Embryonic facial prominence (tissue), 1 donor: Measurements from ENCODE around the gene HOXA6.

Experiments used
- DNase-seq: peaks from one replicate; pipeline ENCODE4 v3.0.0-alpha.2; 2016; ENCODE audit errors: extremely low spot score

Gene HOXA6

GRCh38 chr7:27173956-27174873 is 26.6 kb upstream of the HOXA6 start, which contains the start of gene HOXA10:
HOXA10 (minus strand) TSS chr7:27174320; CDS start chr7:27174306, 14 bp downstream.
- DNase-seq = no peak

DNA sequence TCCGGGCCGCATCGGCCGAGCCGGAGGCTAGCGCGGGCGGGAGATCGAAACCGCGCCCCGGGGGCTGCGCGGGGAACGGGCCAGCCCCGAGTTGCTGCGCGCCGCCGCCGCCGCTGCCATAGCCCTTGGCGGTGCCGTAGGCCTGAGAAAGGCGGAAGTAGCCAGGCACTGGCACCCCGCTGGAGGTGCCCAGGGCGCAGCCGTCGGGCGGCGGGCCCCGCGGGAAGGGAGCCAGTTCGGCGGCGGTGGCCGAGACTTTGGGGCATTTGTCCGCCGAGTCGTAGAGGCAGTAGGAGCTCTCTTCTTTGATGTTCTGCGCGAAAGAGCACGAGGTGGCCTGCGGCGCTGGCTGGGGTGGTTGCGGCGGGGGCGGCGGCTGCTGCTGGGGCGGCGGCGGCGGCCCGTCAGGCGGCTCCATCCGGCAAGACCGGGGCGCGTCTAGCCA is 26.0 kb upstream of the HOXA6 start:
- no peak for DNase-seq

GRCh38 chr7:27172823-27173510 is 25.4 kb upstream of the HOXA6 start:
- DNase-seq = no peak

DNA sequence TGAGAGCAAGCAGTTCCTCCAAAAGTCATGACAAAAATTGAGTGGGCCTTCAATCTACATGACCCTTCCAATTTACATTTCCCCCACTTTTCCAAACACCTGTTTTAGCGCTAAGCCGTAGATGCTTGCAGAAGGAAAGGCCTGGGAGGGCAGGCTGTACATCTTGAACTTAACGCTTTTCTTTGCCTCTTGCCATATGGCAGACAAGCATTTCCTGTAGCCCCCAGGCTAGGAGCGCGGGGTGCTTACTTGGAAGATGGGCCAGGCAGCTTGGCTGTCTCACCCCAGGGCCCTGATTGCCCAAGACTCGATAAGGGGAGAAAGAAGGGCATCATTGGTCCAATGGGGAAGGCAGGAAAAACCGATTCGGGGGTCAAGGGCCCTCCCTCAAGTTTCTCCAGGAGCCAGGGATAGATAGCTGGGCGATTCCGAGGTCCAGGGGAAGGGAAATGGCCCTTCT is 24.8 kb upstream of the HOXA6 start:
- no peak for DNase-seq

DNA sequence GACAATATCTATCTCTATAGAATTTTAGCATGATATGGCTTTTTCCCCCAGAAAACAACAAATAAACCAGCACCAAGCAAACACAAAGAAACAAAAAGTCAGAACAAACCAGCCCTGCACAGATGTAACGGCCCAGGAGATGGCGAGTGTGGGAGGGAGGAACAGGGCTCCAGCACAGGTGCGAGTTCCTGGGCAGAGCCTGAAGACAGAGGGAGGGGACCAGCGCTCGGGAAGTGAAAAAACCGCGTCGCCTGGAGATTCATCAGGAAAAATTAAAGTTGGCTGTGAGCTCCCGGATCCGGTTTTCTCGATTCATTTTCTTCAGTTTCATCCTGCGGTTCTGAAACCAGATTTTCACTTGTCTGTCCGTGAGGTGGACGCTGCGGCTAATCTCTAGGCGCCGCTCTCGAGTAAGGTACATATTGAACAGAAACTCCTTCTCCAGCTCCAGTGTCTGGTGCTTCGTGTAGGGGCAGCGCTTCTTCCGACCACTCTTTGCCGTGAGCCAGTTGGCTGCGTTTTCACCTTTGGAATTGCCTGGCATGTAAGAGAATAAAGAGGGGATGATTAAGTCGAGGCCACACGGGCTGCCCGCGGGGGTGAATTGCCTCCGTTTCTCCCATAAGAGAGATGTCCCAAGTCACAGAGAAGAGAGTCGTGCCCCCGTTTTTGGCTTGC is 24.2 kb upstream of the HOXA6 start:
- DNase-seq = no peak

GRCh38 chr7:27171325-27171636 is 23.7 kb upstream of the HOXA6 start:
- DNase-seq = no peak

DNA sequence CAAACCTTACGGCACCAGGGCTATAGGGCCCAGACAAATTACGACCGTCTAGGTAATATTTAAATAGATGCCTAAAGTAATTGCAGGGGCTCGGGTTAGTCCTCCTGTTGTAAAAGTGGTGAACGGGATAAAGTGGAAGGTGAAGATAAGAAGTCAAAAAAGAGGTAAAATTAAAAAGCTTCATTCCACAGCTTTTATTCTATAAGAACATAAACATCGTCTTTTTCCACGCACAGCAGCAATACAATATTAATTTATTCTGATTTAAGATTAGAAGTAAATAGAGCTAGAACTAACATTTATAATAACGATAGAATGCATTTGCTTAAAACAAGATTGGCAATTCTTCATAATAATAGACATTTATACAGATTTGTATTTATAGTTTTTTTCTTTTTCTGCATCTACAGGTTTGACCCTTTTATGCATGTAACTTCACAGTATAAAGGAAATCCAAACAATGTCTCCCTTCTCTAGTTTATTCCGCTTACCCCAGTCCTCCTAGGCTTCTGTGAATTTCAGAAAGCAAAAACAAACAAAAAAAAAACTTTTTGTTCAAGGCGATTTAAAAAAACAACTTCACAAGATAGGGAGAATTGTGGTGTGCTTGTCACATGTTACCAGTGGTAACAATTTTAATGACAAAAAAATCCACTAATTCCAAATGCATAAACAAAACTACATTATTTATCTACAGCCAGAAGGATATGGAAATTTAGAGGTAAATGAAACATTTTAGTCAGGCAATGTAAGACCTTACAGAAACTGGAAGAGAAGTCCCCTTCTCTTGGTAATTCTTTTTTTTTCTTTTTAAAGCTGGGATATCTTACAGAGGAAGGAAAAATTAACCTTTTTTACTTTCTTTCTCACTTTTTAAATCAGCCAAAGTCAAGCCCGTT is 23.1 kb upstream of the HOXA6 start:
- no peak for DNase-seq

GRCh38 chr7:27169658-27170425 is 22.3 kb upstream of the HOXA6 start:
- DNase-seq = no peak

DNA sequence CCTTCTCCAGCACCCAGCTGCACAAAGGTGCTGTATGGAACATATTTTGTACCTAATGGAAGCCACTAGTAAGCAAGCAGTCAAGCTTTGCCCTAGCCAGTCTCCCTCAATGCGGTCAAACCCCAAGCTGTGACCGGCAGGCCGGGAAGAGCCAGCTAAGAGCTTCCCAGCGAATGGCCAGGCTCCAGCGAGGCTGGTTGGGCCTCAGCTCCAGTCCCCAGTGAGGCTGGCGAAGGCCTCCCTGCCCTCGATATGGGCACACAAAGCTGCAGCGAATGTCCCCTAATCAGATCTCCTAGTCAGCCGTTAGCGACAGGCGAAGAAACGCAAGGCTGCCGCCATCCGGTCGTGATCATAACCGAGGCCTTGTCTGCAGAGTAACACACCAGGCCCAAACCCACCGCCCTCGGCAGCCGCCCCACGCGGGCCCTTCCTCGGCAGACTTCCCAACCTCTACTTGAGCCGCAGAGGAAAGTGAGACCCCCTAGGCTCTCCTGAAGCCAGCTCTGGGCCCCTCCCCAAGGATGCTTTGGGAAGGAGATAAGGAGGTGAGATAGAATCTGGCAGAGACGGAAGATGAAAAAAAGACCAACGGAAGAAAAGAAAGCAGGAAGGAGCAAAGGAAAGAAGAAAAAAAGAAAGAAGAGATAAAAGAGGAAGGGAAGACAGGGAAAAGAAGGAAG is 20.8 kb upstream of the HOXA6 start:
- no peak for DNase-seq

GRCh38 chr7:27167916-27168264 is 20.3 kb upstream of the HOXA6 start:
- DNase-seq = no peak

DNA sequence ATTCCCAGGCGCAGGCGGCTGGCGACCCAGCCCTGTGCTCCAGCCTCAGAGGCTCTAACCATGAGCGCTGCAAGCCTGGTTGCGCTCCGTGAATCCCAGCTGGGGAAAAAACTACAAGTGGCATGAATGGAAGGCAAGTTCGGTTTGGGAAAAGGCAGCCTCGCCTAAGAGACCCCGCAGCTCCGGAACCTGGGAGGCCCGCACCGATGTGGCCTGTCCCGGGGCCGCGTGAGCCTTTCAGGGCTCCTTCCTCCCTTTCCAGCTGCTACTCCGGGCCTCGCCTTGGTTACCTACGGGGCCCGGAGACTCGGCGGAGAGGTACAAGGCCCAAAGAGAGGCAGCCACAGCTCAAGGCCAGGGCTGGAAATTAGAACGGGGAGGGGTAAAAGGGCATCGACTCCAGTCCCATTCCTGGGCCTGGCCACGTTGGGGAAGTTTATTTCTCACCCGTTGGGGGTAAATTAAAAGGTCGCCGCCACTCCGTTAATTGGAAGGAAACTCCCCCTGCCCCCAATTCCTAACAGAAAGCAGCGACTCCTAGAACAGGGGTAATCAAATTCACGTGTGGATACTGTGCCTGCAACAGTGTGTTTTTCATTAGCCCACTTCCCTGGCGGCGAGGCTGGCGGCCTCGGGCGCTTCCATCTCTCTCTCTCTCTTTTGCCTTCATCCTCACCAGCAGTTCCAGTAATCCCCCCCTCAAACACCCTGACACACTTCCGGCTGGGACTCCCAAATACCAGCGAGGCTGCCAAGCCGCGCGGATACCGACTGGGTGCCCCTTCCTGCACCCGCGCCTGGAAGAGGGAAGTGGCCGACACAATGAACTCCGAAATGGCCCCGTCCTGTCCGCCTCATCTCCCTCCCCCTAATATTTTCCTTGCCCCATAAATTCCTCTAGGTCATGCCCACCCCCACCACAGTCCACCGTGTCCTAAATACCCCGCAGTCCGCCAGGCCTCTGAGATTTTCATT is 19.2 kb upstream of the HOXA6 start:
- DNase-seq = no peak

DNA sequence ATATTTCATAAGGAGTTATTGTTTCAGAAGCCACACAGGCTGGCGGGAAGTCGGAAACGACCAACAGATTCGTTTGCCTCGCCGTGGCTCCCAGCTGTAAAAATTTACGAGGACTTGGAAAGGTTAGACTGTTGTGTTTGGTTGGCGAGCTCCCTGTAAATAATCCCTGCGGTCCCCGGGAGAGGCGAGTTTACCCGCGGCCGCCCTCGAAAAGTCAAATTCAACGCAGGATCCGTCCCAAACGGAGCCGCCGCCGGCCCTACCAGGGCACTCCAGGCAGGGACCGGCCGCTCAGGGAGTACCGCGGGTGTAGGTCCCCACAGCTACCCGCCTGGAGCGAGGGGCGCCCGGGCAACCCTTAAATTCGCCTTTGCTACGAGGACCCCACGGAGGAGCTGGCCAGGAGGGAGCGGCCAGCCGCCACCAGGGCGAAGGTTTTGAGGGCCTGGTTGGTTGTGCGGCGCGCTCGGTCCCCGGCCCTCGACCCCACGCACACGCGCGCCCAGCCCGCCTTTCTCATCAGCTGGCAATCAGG is 18.5 kb upstream of the HOXA6 start:
- DNase-seq = no peak

DNA sequence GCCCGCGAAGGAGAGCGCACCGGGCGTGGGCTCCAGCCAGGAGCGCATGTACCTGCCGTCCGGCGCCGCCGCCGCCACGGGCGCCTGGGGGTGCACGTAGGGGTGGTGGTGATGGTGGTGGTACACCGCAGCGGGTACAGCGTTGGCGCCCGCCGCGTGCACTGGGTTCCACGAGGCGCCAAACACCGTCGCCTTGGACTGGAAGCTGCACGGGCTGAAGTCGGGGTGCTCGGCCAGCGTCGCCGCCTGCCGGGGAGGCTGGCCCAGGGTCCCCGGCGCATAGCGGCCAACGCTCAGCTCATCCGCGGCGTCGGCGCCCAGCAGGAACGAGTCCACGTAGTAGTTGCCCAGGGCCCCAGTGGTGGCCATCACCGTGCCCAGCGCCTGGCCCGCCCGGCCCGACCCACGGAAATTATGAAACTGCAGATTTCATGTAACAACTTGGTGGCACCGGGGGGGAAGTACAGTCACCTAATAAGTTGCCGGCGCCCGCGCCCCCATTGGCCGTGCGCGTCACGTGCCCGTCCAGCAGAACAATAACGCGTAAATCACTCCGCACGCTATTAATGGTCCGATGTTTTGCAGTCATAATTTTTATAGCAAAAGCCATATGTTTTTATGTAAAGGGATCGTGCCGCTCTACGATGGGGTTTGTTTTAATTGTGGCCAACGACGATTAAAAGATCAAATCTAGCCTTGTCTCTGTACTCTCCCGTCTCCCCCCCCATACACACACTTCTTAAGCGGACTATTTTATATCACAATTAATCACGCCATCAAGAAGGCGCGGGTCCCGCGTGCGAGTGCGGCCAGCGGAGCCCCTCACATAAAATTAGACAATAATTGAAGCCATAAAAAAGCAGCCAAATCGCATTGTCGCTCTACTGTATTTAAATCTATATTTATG is 17.8 kb upstream of the HOXA6 start, which contains the start of gene HOXA9:
Gene HOXA9 (minus strand): TSS at position 449 of the 907 bp plus-strand sequence. CDS start 80 bp downstream, at position 369.
- DNase-seq = no peak

DNA sequence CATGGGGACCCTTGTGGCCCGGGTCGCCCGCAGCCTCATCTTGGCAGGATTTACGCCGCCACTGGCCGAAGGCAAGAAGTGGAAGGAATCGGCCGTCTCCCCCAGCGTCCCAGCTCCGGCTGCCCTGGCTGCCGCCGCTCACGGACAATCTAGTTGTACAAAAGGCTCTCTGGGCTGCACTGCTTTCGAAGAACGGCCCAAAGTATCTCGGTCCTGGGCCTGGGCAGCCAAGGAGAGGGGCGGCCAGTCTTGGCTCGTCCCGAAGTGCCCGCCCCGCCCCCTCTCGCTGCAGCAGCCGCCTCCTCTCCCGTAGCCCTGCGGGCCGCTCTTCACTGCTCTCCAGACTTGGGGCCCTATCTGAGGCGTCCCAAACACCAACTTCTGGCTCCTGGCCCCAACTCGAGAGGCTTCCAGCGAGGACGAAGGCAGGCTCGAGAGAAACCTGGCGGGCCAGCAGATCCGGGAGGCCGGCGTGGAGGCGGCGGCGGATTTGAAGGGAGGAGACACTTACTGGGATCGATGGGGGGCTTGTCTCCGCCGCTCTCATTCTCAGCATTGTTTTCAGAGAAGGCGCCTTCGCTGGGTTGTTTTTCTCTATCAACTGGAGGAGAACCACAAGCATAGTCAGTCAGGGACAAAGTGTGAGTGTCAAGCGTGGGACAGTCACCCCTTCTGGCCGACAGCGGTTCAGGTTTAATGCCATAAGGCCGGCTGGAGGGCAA is 17.0 kb upstream of the HOXA6 start:
- DNase-seq = no peak

DNA sequence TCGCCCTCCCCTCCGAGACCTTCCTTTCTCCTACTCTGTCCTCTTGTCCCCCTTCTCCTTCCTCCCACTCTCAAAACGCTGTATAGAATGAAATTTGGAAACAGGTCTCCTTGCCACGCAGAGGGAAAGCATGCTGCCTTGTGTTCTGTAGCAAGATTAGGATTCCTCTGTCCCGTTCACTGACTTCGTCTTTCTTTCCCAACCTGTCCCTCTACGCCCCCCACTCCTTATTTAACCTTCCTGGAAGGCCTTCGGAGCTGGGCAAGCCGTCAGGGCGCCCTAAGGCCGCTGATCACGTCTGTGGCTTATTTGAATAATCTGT is 16.4 kb upstream of the HOXA6 start:
- no peak for DNase-seq

DNA sequence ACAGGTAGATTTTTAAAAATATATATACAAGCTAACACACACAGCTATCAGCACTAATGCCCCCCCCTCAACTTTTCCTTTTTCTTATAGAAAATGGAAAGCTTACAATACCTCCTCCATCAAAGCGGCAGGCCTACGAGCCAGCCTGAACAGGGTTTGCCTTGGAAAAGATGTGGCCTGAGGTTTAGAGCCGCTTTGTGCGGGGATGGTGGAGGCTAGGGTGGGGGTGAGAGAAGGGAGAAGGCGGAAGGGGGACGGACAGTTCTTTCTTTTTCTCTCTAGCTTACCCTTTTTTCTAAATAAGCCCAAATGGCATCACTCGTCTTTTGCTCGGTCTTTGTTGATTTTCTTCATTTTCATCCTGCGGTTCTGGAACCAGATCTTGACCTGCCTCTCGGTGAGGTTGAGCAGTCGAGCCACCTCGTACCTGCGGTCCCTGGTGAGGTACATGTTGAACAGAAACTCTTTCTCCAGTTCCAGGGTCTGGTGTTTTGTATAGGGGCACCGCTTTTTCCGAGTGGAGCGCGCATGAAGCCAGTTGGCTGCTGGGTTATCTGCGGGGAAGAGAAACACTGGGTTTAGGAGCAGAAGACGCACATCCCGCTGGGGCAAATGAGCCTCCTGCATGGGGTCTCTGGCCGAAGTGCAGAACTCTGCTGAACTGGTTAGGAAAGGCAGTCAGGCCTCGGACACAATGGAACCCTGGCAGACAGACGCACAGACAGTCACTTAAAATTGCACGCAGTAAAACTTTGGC is 15.9 kb upstream of the HOXA6 start:
- DNase-seq = no peak
